NCI-H82 treated with DMSO at 0.1 percent for 48 hours (cell line): Measurements from ENCODE around the gene ADD1.
"Not testable (repeated sequence)": the region's sequence is repeated elsewhere in the genome, so short reads cannot be mapped to it uniquely, and the experiment has no call there.

Source experiments
- DNase-seq: peaks from one replicate; lab custom pipeline; 2025; ENCODE audit not compliant: unreplicated experiment; lab: John Stamatoyannopoulos, UW

The ADD1 gene

GRCh38 chr4:2932321-2932950, 88.8 kb downstream of the ADD1 start:
- DNase-seq: no peak

GRCh38 chr4:2932951-2933565, 89.4 kb downstream of the ADD1 start:
- no peak for DNase-seq

- DNase-seq: no peak
Observed at GRCh38 chr4:2933566-2934076, 90.0 kb downstream of the ADD1 start.

- DNase-seq: no peak
Observed at GRCh38 chr4:2934077-2934812, 90.6 kb downstream of the ADD1 start.

- DNase-seq: peak; percentile 68
Observed at GRCh38 chr4:2934813-2935761, 91.4 kb downstream of the ADD1 start.

DNA sequence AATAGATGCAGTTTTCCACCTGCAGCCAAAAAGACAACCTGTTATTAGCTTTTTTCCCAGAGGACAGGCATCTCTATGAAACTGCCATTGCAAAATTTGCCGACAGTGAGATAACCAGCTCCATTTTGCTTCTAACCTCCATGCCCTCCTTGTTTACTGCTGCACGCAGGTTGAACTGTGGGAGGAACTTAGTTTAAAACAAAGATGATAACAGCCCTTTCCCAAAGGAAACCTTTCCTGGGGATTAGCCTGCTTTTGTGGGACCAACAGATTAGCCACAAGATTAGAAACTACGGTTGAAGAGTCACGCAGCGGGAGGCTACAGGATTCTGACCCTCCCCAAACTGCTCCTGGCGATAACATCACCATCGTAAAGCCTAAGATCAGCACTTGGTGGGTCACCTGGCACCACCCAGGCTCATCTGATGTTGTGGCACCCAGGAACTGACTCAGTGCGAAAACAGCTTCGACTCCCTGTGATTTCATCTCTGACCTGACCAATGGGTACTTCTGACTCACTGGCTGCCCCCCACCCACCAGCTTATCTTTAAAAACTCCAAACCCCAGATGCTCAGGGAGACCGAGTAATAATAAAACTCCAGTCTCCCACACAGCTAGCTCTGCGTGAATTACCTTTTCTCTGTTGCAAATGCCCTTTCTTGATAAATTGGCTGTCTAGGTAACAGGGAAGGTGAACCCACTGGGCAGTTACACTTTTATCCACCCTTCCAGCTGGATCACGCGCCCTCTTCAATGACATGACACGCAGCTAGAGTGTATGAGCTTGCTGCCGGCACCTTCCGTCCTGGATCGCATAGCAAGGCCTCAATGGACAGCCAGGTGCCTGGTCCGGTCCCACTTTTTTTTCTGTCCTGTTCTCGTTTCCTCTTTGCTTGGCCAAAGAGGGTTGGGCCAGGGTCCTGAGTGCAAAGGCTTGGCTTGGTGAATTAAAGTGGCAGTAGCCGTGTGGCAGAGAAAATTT, 92.4 kb downstream of the ADD1 start:
- no peak for DNase-seq

GRCh38 chr4:2936773-2937145, 93.1 kb downstream of the ADD1 start:
- DNase-seq: no peak

GRCh38 chr4:2937146-2937857, 93.7 kb downstream of the ADD1 start:
- no peak for DNase-seq

DNA sequence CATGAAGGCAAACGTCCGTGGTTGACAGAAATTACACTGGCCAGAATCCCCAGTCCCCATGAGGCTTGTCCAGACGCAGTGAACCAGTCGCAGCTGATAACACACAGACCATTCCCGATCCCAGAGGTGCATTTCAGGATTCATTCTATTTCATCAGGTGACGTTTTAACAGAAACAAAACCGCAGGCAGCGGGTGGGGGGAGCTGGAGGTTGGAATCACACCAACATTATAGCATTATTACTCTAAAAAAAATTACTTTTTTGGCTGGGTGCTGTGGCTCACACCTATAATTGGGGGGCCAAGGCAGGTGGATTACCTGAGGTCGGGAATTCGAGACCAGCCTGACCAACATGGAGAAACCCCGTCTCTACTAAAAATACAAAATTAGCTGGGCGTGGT, 94.3 kb downstream of the ADD1 start:
- DNase-seq: no peak

GRCh38 chr4:2938411-2938810, 94.8 kb downstream of the ADD1 start:
- not testable (repeated sequence) for DNase-seq

DNA sequence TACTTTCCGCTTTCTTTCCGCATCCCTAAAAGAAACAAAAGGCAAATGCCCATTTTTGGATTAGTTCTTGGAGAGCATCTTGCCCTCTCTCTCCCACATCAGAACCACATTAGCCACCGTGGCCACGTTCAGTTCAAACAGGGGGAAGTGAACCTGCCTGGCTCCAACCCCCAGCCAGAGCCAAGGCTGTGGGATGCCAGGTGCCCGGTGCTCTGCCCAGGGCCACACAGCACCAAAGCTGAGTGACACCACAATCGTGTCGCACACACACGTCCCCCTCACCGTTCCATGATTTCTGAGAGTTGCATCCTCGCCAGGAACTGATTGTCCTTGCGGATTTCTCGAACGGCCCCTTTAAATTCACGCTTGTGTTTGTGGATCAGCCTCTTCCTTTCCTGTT, 95.3 kb downstream of the ADD1 start:
- no peak for DNase-seq

DNA sequence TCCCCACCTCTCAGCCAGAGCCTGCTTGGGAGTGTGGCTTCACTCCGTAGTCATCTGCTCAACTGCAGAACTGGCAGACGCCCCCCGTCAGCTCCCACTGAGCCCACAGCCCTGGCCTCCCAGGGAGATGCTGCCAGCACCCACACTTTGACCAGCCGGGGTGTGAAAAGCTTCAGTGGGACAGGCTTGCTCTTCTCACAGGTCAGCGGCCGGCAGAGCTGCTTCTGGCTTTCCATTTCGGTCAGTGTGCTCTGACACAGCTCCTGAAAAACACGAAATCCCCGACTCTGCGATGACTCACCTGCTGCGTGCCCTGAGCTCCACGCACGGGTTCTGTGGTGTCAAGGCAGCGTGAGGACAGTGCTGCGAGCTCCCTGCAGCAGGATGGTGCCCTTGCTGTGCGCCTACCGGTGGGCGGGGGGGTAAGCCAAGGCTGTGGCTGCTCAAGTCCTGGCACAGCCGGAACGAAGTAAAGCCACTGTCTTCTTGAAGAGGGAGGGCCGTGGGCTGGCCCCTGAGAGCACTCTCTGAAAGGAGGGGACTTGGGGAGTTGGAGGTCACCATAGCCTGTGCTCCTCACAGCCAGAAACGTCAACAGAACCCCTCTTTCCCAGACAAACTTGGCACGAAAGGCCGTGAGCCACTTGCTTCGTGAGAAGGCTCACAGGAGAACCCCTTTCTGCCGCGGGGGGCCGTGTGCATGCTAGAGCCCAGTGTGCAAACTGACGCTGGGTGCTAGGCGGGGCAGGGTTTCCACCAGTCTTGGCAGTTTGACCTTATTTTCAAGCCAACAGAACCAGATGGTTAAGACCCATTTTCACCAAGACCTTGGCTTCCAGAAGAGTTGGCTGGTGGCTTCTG, 96.0 kb downstream of the ADD1 start:
- DNase-seq: no peak

- DNase-seq: no peak
Observed at GRCh38 chr4:2940267-2941137, 96.9 kb downstream of the ADD1 start.

GRCh38 chr4:2941138-2942036, 97.7 kb downstream of the ADD1 start:
- DNase-seq: no peak

DNA sequence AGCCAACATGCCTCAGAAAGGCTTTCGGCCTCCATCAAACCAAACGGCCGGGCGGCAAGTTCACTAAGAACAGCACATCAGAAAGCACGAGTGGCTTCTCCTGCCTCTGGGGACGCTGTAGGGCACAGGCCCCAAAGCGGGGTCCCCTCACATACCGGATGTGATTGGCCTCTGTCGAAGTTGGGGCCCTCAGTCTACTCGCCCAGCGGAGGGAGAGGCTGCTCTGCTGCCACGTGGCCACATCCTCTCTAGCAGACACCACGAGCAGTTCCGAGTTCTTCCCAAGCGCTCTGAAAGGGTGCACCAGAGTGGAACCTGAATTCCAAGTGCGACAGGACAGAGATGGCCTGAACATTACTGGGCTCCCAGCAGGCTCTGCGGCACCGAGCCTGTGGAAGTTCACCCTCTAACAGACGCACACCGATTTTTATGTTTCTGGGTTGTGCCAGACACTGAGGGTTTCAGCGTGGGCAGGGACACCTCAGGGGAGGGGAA, 98.4 kb downstream of the ADD1 start:
- DNase-seq: no peak
